GM10248 (cell line): ENCODE data around the gene PLPPR2.
"Not testable (repeated sequence)": the region's sequence is repeated elsewhere in the genome, so short reads cannot be mapped to it uniquely, and the experiment has no call there.

Source experiments
- CTCF ChIA-PET: fragments of 300-600 bp; sonication (Branson Sonifier 250); formaldehyde crosslinking; extraction: SDS; loops from one replicate; lab custom pipeline; 2021; ENCODE audit warnings: antibody characterized with exemption; lab: Yijun Ruan, JAX
- POLR2A ChIA-PET: fragments of 350-650 bp; sonication (Branson Sonifier 250); formaldehyde crosslinking; extraction: SDS; loops from one replicate; lab custom pipeline; 2020; ENCODE audit warnings: antibody characterized with exemption; lab: Yijun Ruan, JAX
- DNase-seq: peaks from one replicate; pipeline ENCODE4 v3.0.0; 2012; ENCODE audit errors: extremely low spot score
- CTCF ChIP-seq: IDR thresholded peaks from 2 replicates; pipeline ENCODE4 v1.5.1; 2012; ENCODE audit warnings: mild to moderate bottlenecking, low read depth; ENCODE audit errors: extremely low read depth, missing control alignments, control extremely low read depth

Gene PLPPR2

GRCh38 chr19:11349171-11349570, 6.1 kb upstream of the PLPPR2 start:
- ChIA-PET POLR2A (no interaction called here), CTCF (interaction anchor here (0.8 to 1.4 kb wide), 5 partner anchors 9 to 86 kb away, joined by 3 to 4 read pairs (median 4); partner anchors contain the start of genes ODAD3, RAB3D and SWSAP1)
- no peak for TF ChIP-seq CTCF
- no peak for DNase-seq

- DNase-seq, POLR2A ChIA-PET: not testable (repeated sequence)
- CTCF ChIA-PET = interaction anchor here (1.0 kb wide), 1 partner anchor 65 kb away, joined by 3 read pairs; the partner anchor contains the start of gene RGL3
Observed at GRCh38 chr19:11354102-11354501, 1.1 kb upstream of the PLPPR2 start.

GRCh38 chr19:11356074-11356397, 804 bp downstream of the PLPPR2 start:
- CTCF ChIA-PET = no interaction called here
- no peak for DNase-seq
- POLR2A ChIA-PET = no interaction called here
- no peak for TF ChIP-seq CTCF

GRCh38 chr19:11356676-11357550, 1.7 kb downstream of the PLPPR2 start:
- no peak for DNase-seq
- no peak for TF ChIP-seq CTCF
- POLR2A ChIA-PET = no interaction called here
- CTCF ChIA-PET = interaction anchor here (1.5 to 3.4 kb wide), 2 partner anchors 8 to 12 kb away, joined by 4 to 11 read pairs; no protein-coding TSS in a partner anchor

- no peak for TF ChIP-seq CTCF
- no peak for DNase-seq
- POLR2A ChIA-PET = no interaction called here
- CTCF ChIA-PET = interaction anchor here (1.0 to 3.4 kb wide), 4 partner anchors 9 to 177 kb away, joined by 3 to 11 read pairs (median 3); partner anchors contain the start of genes CCDC159 and TMEM205
Observed at GRCh38 chr19:11359421-11359820, 4.2 kb downstream of the PLPPR2 start.

GRCh38 chr19:11361037-11361770, 6.0 kb downstream of the PLPPR2 start:
- CTCF ChIA-PET = interaction anchor here (1.1 to 1.6 kb wide), 3 partner anchors 14 to 66 kb away, joined by 3 to 4 read pairs (median 3); partner anchors contain the start of genes EPOR and SWSAP1
- POLR2A ChIA-PET = no interaction called here
- no peak for TF ChIP-seq CTCF
- no peak for DNase-seq
